T-cell (primary cell): ENCODE results near the gene VSX2. TPM values are rescaled to one million over a fixed set of nuclear protein-coding genes. Genes with fewer than 3 reads are reported as not detected.

Source experiments
- ATAC-seq, 4 experiments: fragments of 200-7000 bp in 3 of 4; fragments of 150-1000 bp in 1 of 4; cut with Tn5 transposase; replicated peaks in 1 of 4; 1 replicate in 3 of 4; 2 replicates in 1 of 4; pipeline ENCODE4 v1.10.0; 2021; ENCODE audit warnings: moderate library complexity in 3 of 4, mild to moderate bottlenecking in 2 of 4, moderate number of reproducible peaks in 1 of 4
- CTCF ChIA-PET, 2 donors: fragments of 300-600 bp; sonication (Branson Sonifier 250); formaldehyde crosslinking; loops; one replicate each; lab custom pipeline; 2022; ENCODE audit warnings: antibody characterized with exemption in 2 of 2; lab: Charles Lee
- POLR2A ChIA-PET, 2 donors: fragments of 300-600 bp; sonication (Branson Sonifier 250); formaldehyde crosslinking; loops; one replicate each; lab custom pipeline; 2022; ENCODE audit warnings: antibody characterized with exemption in 2 of 2; lab: Charles Lee
- DNase-seq, 35 experiments: peaks; one replicate each; pipeline versions ENCODE4 v3.0.0 to v3.0.0-alpha.2; 2013 to 2023
- H3K27ac ChIP-seq: one replicate; pipeline ENCODE4 v1.5.1; 2013; ENCODE audit warnings: low read length
- H3K27me3 ChIP-seq, 2 experiments: replicated peaks in 1 of 2; 1 replicate in 1 of 2; 2 replicates in 1 of 2; pipeline versions ENCODE4 v1.6.1 to v1.7.0; 2013; ENCODE audit warnings: low read length in 1 of 2, mixed read lengths in 1 of 2; ENCODE audit not compliant: control insufficient read depth in 2 of 2, insufficient read depth in 2 of 2; ENCODE audit errors: extremely low read depth in 1 of 2
- H3K36me3 ChIP-seq, 2 donors: 1 replicate in 1 of 2; 2 replicates in 1 of 2; pipeline versions ENCODE4 v1.6.1 to v1.7.0; 2013; ENCODE audit warnings: low read length in 1 of 2; ENCODE audit not compliant: control insufficient read depth in 2 of 2, insufficient read depth in 1 of 2; ENCODE audit errors: extremely low read depth in 1 of 2
- H3K4me1 ChIP-seq, 2 experiments: 1 replicate in 1 of 2; 2 replicates in 1 of 2; pipeline versions ENCODE4 v1.6.1 to v1.7.0; 2013; ENCODE audit warnings: low read length in 2 of 2, mixed read lengths in 1 of 2; ENCODE audit not compliant: insufficient read depth in 2 of 2, control insufficient read depth in 1 of 2; ENCODE audit errors: extremely low read depth in 1 of 2
- H3K4me3 ChIP-seq, 2 donors: 1 replicate in 1 of 2; 2 replicates in 1 of 2; pipeline versions ENCODE4 v1.5.1 to v1.7.0; 2013; ENCODE audit warnings: mild to moderate bottlenecking in 2 of 2, low read length in 1 of 2, moderate library complexity in 1 of 2; ENCODE audit not compliant: control insufficient read depth in 1 of 2; ENCODE audit errors: extremely low read depth in 1 of 2
- H3K9me3 ChIP-seq: 2 replicates; pipeline ENCODE4 v1.7.0; 2013
- H3K27ac Mint-ChIP-seq, 2 donors: one replicate each; pipeline ENCODE4 v1.8.0; 2020 to 2021; ENCODE audit warnings: mild to moderate bottlenecking in 2 of 2, mixed read lengths in 2 of 2
- H3K27me3 Mint-ChIP-seq, 2 donors: one replicate each; pipeline ENCODE4 v1.8.0; 2021 to 2022; ENCODE audit warnings: mixed read lengths in 2 of 2
- H3K36me3 Mint-ChIP-seq: one replicate; pipeline ENCODE4 v1.8.0; 2021; ENCODE audit warnings: mixed read lengths
- H3K4me1 Mint-ChIP-seq, 3 donors: one replicate each; pipeline ENCODE4 v1.8.0; 2020 to 2022; ENCODE audit warnings: mixed read lengths in 3 of 3, mild to moderate bottlenecking in 1 of 3
- H3K4me3 Mint-ChIP-seq, 3 donors: one replicate each; pipeline ENCODE4 v1.8.0; 2020 to 2022; ENCODE audit warnings: mild to moderate bottlenecking in 3 of 3, mixed read lengths in 3 of 3, moderate library complexity in 3 of 3
- H3K9me3 Mint-ChIP-seq, 3 donors: one replicate each; pipeline ENCODE4 v1.8.0; 2020 to 2022; ENCODE audit warnings: mixed read lengths in 3 of 3
- WGBS: methylation state at CpG from one replicate; pipeline ENCODE4 v1.1.5; 2013; ENCODE audit warnings: missing lambda C conversion rate; ENCODE audit not compliant: insufficient coverage; 5-methylcytosine and 5-hydroxymethylcytosine counted together
- total RNA-seq, 35 experiments: library from RNA in 6 of 35; stranded (reverse) in 6 of 35; fragments of 120-200 nt in 1 of 35; gene quantifications; one replicate each; pipeline versions ENCODE4 v1.2.1 to v1.2.4 and lab custom pipeline; 2013 to 2026

The VSX2 gene
- total RNA-seq, 5 donors from 2014 or later (not counting 1 experiment from before 2014, with no cell fraction given), result not detected

DNA sequence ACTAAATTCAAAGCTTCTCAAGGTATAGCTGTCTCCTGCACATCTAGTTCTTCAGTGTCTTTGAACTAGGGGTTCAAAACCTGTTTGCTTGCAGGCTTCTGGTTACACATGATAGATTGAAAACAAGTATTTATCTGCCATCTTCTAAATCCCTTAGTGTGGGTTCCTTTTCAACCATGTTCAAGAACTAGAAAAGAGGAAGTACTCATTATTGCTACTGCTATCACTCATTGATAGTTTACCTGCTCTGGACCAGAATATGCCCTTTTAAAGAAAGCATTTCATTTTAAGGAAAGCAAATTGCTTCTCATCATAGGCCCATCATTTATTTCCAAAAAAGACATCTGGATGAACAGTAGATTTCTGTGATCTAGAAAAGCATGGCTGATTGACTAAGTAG, 37.1 kb upstream of the VSX2 start:
- no peaks in the 10 kb centered on the region for H3K27me3 ChIP-seq

DNA sequence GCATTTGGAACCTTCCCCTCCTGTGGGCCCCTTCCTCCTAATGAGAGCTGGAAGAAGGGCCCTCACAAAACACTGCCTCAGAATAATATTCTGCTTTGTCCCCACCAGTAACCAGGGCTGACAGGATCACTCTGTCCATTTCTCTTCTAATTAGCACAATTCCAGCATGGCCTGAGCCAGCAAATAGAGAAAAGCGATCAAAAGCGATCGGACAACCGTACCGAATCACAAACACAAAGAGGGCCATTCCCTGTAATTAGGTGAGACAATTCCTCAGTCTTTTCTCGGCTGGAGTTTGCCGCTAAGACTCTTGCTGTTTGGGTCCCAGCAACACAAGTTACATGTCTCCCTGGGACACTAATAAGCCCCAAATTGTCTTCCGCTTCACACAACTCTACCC, 35.6 kb upstream of the VSX2 start:
- H3K36me3 ChIP-seq, result peaks cover 0 to 11% of the 10 kb centered on the region in 2 donors
- ATAC-seq, result no peak
- WGBS, result 100% methylated on average over 1 of the region's 8 CpGs

More for the DNA sequence above, 37.1 kb upstream of the VSX2 start:
- no peaks in the 10 kb centered on the region for H3K9me3 Mint-ChIP-seq
- H3K36me3 Mint-ChIP-seq, result peaks cover 47% of the 10 kb centered on the region
- H3K4me3 Mint-ChIP-seq, result no peak overlapping the region
- H3K36me3 ChIP-seq, result peaks cover 0 to 11% of the 10 kb centered on the region in 2 donors
- no peak overlapping the region for H3K4me3 ChIP-seq
- ChIA-PET POLR2A (no interaction called here), CTCF (no interaction called here)
- H3K4me1 Mint-ChIP-seq, result no peaks in the 10 kb centered on the region
- no peaks in the 10 kb centered on the region for H3K4me1 ChIP-seq
- H3K9me3 ChIP-seq, result no peaks in the 10 kb centered on the region
- H3K27ac Mint-ChIP-seq, result no peak overlapping the region
- H3K27ac ChIP-seq, result no peak overlapping the region
- ATAC-seq (no peak), DNase-seq (no peak)
- H3K27me3 Mint-ChIP-seq, result no peaks in the 10 kb centered on the region

DNA sequence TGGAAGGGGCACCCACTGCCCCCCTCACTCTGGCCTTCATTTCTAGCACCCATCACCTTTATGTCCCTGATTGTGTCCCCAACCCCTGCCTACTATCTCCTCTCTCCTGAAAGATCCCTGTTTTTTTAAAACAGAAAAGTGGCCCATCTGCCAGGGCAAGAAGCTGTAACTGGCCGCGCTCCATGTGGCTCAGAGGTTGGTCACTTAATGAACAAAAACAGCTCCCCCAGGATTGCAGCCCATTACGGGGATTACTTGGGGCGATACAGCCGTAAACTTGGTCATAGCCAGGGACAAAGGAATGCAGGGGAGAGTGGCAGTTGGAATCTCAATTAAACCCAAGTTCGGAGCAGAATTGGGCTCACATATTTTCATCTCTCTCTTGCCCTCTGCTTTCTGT, 34.8 kb upstream of the VSX2 start:
- peaks cover 32% of the 10 kb centered on the region for H3K36me3 Mint-ChIP-seq
- no peaks in the 10 kb centered on the region for H3K4me1 ChIP-seq
- no peak overlapping the region for H3K27ac Mint-ChIP-seq
- H3K27me3 ChIP-seq, result peaks cover 0 to 4% of the 10 kb centered on the region in 2 experiments
- ATAC-seq (no peak), DNase-seq (no peak)
- POLR2A ChIA-PET, result no interaction called here
- peaks cover 0 to 3% of the 10 kb centered on the region in 2 donors for H3K36me3 ChIP-seq
- no peaks in the 10 kb centered on the region for H3K9me3 Mint-ChIP-seq
- no peaks in the 10 kb centered on the region for H3K9me3 ChIP-seq
- no peak overlapping the region for H3K4me3 ChIP-seq
- no peak overlapping the region for H3K4me3 Mint-ChIP-seq
- H3K27me3 Mint-ChIP-seq, result peaks cover 6% of the 10 kb centered on the region in 2 donors
- WGBS, result 83% methylated on average over 3 of the region's 6 CpGs
- no peaks in the 10 kb centered on the region for H3K4me1 Mint-ChIP-seq
- CTCF ChIA-PET, result interaction anchor here in 1 of 2 donors (0.5 kb wide), 2 partner anchors 150 to 377 kb away, joined by 3 to 4 read pairs; no protein-coding TSS in a partner anchor
- no peak overlapping the region for H3K27ac ChIP-seq

More for the DNA sequence above, 35.6 kb upstream of the VSX2 start:
- CTCF ChIA-PET, result interaction anchor here in 1 of 2 donors (0.6 kb wide), 1 partner anchor 537 kb away, joined by 3 read pairs; no protein-coding TSS in a partner anchor
- Histone ChIP-seq H3K4me3 (no peak overlapping the region), H3K4me1 (no peaks in the 10 kb centered on the region), H3K27me3 (peaks cover 0 to 4% of the 10 kb centered on the region in 2 experiments), H3K27ac (no peak overlapping the region), H3K9me3 (no peaks in the 10 kb centered on the region)
- POLR2A ChIA-PET, result no interaction called here
- Mint-ChIP-seq H3K4me1 (no peaks in the 10 kb centered on the region), H3K36me3 (peaks cover 40% of the 10 kb centered on the region), H3K4me3 (no peak overlapping the region), H3K27me3 (peaks cover 2 to 3% of the 10 kb centered on the region in 2 donors), H3K27ac (no peak overlapping the region), H3K9me3 (no peaks in the 10 kb centered on the region)
- DNase-seq, result no peak

DNA sequence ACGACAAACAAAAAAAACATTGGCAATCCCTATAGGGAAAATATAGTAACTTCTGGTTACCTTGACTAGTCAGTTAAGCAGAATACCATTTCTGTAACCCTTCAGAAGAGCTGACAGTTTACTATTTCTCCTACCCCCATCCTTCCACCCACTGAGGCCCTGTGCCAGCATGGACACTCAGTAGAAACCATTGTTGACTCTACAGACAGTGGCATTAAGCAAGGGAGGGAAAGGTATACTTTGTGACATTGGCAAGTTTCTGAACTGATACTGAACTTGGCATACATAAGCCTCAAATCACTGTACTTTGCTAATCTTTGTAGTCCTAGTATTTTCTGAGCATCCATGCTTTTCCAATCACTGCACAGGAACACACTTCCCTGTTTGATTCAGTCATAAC, 33.4 kb upstream of the VSX2 start:
- no peak for ATAC-seq
- POLR2A ChIA-PET, result no interaction called here
- peaks cover 6% of the 10 kb centered on the region in 2 donors for H3K27me3 Mint-ChIP-seq
- H3K36me3 Mint-ChIP-seq, result peaks cover 21% of the 10 kb centered on the region
- Histone ChIP-seq H3K27ac (no peak overlapping the region), H3K36me3 (no peaks in the 10 kb centered on the region), H3K4me1 (no peaks in the 10 kb centered on the region), H3K9me3 (no peaks in the 10 kb centered on the region), H3K4me3 (no peak overlapping the region), H3K27me3 (peaks cover 0 to 8% of the 10 kb centered on the region in 2 experiments)
- H3K4me1 Mint-ChIP-seq, result no peaks in the 10 kb centered on the region
- no peak overlapping the region for H3K27ac Mint-ChIP-seq
- CTCF ChIA-PET, result no interaction called here
- WGBS, result no CpG with 5 or more reads among the region's 1 CpG
- no peaks in the 10 kb centered on the region for H3K9me3 Mint-ChIP-seq
- no peak for DNase-seq
- H3K4me3 Mint-ChIP-seq, result no peak overlapping the region

DNA sequence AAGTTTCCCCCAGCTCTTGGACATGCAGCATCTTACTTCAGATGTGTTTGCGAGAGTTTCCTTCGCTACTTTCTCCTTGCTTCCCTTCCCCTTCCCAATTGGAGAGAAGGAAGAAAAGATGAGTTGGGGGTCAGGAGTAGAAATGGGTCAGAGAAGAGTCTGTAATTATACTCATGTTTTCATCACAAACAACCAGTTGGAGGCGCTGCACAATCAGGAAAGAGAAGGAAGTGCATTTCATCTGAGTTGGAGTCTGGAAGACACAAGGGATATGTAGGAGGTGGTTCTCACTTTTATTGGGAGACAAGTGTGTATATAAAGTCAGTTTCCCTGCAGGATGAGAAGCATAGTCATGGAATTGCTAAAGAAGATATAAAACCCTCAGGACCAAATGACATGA, 31.3 kb upstream of the VSX2 start:
- DNase-seq (peak in 1 of 35 experiments; percentile 8), ATAC-seq (no peak)
- Mint-ChIP-seq H3K4me1 (no peaks in the 10 kb centered on the region), H3K4me3 (no peak overlapping the region), H3K36me3 (peaks cover 7% of the 10 kb centered on the region), H3K27me3 (peaks cover 6 to 12% of the 10 kb centered on the region in 2 donors), H3K9me3 (no peaks in the 10 kb centered on the region), H3K27ac (no peak overlapping the region)
- ChIA-PET CTCF (no interaction called here), POLR2A (no interaction called here)
- no peaks in the 10 kb centered on the region for H3K4me1 ChIP-seq
- H3K27ac ChIP-seq, result no peak overlapping the region
- no peaks in the 10 kb centered on the region for H3K9me3 ChIP-seq
- H3K36me3 ChIP-seq, result no peaks in the 10 kb centered on the region
- no CpG with 5 or more reads among the region's 3 CpGs for WGBS
- peaks cover 0 to 10% of the 10 kb centered on the region in 2 experiments for H3K27me3 ChIP-seq
- no peak overlapping the region for H3K4me3 ChIP-seq

DNA sequence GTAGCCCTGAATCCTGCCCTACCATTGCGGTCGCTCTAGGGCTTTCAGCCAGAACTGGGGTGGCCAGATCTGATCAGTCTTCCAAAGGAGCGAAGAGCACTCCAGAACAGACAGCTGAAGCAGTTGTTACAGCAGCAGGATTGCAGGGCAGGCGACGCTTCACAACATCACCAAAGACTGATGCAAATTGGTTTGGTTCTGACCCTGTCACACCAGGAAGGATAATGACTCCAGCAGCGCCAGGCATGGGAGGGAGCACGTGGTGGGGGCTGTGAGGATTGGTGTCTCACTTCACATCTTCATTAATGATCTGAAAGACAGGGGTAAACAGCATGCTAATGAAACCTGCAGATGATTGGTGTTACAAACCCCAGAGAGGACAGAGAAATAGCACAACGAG, 30.6 kb upstream of the VSX2 start:
- H3K4me3 ChIP-seq, result no peak overlapping the region
- Mint-ChIP-seq H3K4me1 (no peaks in the 10 kb centered on the region), H3K27ac (no peak overlapping the region), H3K27me3 (peaks cover 6 to 12% of the 10 kb centered on the region in 2 donors), H3K4me3 (no peak overlapping the region), H3K9me3 (no peaks in the 10 kb centered on the region), H3K36me3 (peaks cover under 1% of the 10 kb centered on the region)
- no peaks in the 10 kb centered on the region for H3K9me3 ChIP-seq
- DNase-seq (no peak), ATAC-seq (no peak)
- no peaks in the 10 kb centered on the region for H3K4me1 ChIP-seq
- H3K27ac ChIP-seq, result no peak overlapping the region
- CTCF ChIA-PET, result no interaction called here
- WGBS, result 84% methylated on average over 6 of the region's 8 CpGs
- H3K27me3 ChIP-seq, result peaks cover 0 to 11% of the 10 kb centered on the region in 2 experiments
- POLR2A ChIA-PET, result no interaction called here
- no peaks in the 10 kb centered on the region for H3K36me3 ChIP-seq
